HepG2 (cell line): ENCODE results near the gene ZNF506. TPM values are rescaled to one million over a fixed set of nuclear protein-coding genes. Genes with fewer than 3 reads are reported as not detected.

Source experiments
- GTF3A ChIP-seq: sonication (generic); formaldehyde crosslinking; conservative IDR thresholded peaks from 2 replicates; pipeline ENCODE4 v1.4.0; 2020; ENCODE audit warnings: mild to moderate bottlenecking, missing genetic modification reagents
- JARID2 ChIP-seq: sonication (generic); formaldehyde crosslinking; IDR thresholded peaks from 2 replicates; pipeline ENCODE4 v1.8.1; 2023; ENCODE audit warnings: missing genetic modification reagents, inconsistent platforms; ENCODE audit not compliant: insufficient replicate concordance
- KAT2B ChIP-seq: fragments of 150-350 bp; IDR thresholded peaks from 2 replicates; pipeline ENCODE4 v1.6.1; 2014; ENCODE audit warnings: low read depth, low read length, borderline replicate concordance
- KDM5A ChIP-seq: fragments of 200-600 bp; sonication (generic); IDR thresholded peaks from 2 replicates; pipeline ENCODE4 v1.7.0; 2018; ENCODE audit warnings: antibody characterized with exemption, mild to moderate bottlenecking, low read length, borderline replicate concordance
- KLF15 ChIP-seq: sonication (generic); formaldehyde crosslinking; IDR thresholded peaks from 2 replicates; pipeline ENCODE4 v1.8.1; 2023; ENCODE audit warnings: borderline replicate concordance, mild to moderate bottlenecking, inconsistent platforms, missing genetic modification reagents, mixed read lengths
- NFRKB ChIP-seq: fragments of 450-650 bp; IDR thresholded peaks from 2 replicates; pipeline ENCODE4 v1.6.1; 2017
- NKX3-1 ChIP-seq: sonication (generic); formaldehyde crosslinking; IDR thresholded peaks from 2 replicates; pipeline ENCODE4 v1.5.0; 2020; ENCODE audit warnings: missing genetic modification reagents
- PRMT3 ChIP-seq: sonication (generic); formaldehyde crosslinking; IDR thresholded peaks from 2 replicates; pipeline ENCODE4 v1.8.1; 2022; ENCODE audit warnings: low read depth, mild to moderate bottlenecking, moderate library complexity, missing genetic modification reagents, borderline replicate concordance
- RAD21 ChIP-seq: fragments of 450-650 bp; formaldehyde crosslinking; IDR thresholded peaks from 2 replicates; pipeline ENCODE4 v1.5.0; 2020; ENCODE audit warnings: mild to moderate bottlenecking
- RFXAP ChIP-seq: sonication (generic); formaldehyde crosslinking; IDR thresholded peaks from 2 replicates; pipeline ENCODE4 v1.4.0; 2020; ENCODE audit warnings: missing genetic modification reagents, borderline replicate concordance
- SAFB2 ChIP-seq: sonication (generic); formaldehyde crosslinking; IDR thresholded peaks from 2 replicates; pipeline ENCODE4 v1.5.1; 2020; ENCODE audit warnings: missing genetic modification reagents, low read depth, mild to moderate bottlenecking, borderline replicate concordance
- TFDP1 ChIP-seq: IDR thresholded peaks from 2 replicates; pipeline ENCODE4 v1.6.1; 2016; ENCODE audit warnings: missing compliant biosample characterization, missing genetic modification reagents, borderline replicate concordance
- ZBTB4 ChIP-seq: sonication (generic); formaldehyde crosslinking; IDR thresholded peaks from 2 replicates; pipeline ENCODE4 v1.4.0; 2020; ENCODE audit warnings: missing genetic modification reagents, mild to moderate bottlenecking, borderline replicate concordance
- ZEB1 ChIP-seq: IDR thresholded peaks from 2 replicates; pipeline ENCODE4 v1.6.1; 2012; ENCODE audit warnings: mild to moderate bottlenecking, low read depth, inconsistent platforms; ENCODE audit not compliant: insufficient replicate concordance
- ZKSCAN1 ChIP-seq: fragments of 150-350 bp; IDR thresholded peaks from 2 replicates; pipeline ENCODE4 v1.6.1; 2014; ENCODE audit warnings: low read length
- ZNF256 ChIP-seq: sonication (generic); formaldehyde crosslinking; conservative IDR thresholded peaks from 2 replicates; pipeline ENCODE4 v1.4.0; 2020; ENCODE audit warnings: missing genetic modification reagents
- ZNF30 ChIP-seq: sonication (generic); formaldehyde crosslinking; IDR thresholded peaks from 2 replicates; pipeline ENCODE4 v1.5.0; 2020; ENCODE audit warnings: mild to moderate bottlenecking, missing genetic modification reagents
- ZNF354B ChIP-seq: sonication (generic); formaldehyde crosslinking; IDR thresholded peaks from 2 replicates; pipeline ENCODE4 v1.8.0; 2022; ENCODE audit warnings: mild to moderate bottlenecking, missing genetic modification reagents
- ZNF503 ChIP-seq: sonication (generic); formaldehyde crosslinking; IDR thresholded peaks from 2 replicates; pipeline ENCODE4 v1.4.0; 2020; ENCODE audit warnings: missing genetic modification reagents
- ZNF7 ChIP-seq: IDR thresholded peaks from 2 replicates; pipeline ENCODE4 v1.6.1; 2016; ENCODE audit warnings: missing biosample characterization, missing genetic modification reagents
- ZSCAN5A ChIP-seq: sonication (generic); formaldehyde crosslinking; IDR thresholded peaks from 2 replicates; pipeline ENCODE4 v1.8.0; 2022; ENCODE audit warnings: mild to moderate bottlenecking, missing genetic modification reagents, borderline replicate concordance
- polyA plus RNA-seq, 8 experiments: library from polyadenylated mRNA; depleted of rRNA in 3 of 8; stranded (reverse) in 7 of 8; unstranded in 1 of 8; fragments of >200 nt; fragmentation: Illumina TruSeq in 4 of 8; extraction: Trizol in 4 of 8; gene quantifications; 2 replicates each; pipeline versions ENCODE4 v1.2.1 to v1.2.3, GENCODE V29; 2011 to 2016; ENCODE audit warnings: low read depth in 4 of 8, missing spikeins in 1 of 8, mixed read lengths in 1 of 8; ENCODE audit not compliant: insufficient read depth in 1 of 8
- total RNA-seq, 5 experiments: library from RNA; depleted of rRNA; stranded (reverse); fragments of >200 nt; fragmentation: Illumina TruSeq; extraction: Trizol; gene quantifications; 2 replicates each; pipeline ENCODE4 v1.2.3, GENCODE V29; 2016; ENCODE audit warnings: low read depth in 1 of 5

Gene ZNF506
- total and polyA plus RNA-seq, 2 of the 13 experiments (the other 11 are each of a cell fraction or from before 2014, with no cell fraction given): not detected

GRCh38 chr19:19865750-19866610, 44.4 kb upstream of the ZNF506 start, which contains the start of gene ZNF253 (continued):
- TF ChIP-seq ZNF354B (CRISPR knock-in tag) (no peak; the same call in 1 of the 2 replicates), GTF3A (no peak), ZNF256 (CRISPR knock-in tag) (no peak), PRMT3 (CRISPR knock-in tag) (no peak), RAD21 (CRISPR knock-in tag) (no peak; the same call in 1 of the 2 replicates), KDM5A (peak; percentile 38; the same call in 1 of the 2 replicates), ZSCAN5A (CRISPR knock-in tag) (no peak), ZEB1 (no peak), ZNF30 (CRISPR knock-in tag) (no peak), SAFB2 (CRISPR knock-in tag) (no peak; the same call in 1 of the 2 replicates), NKX3-1 (CRISPR knock-in tag) (no peak; the same call in 1 of the 2 replicates), ZBTB4 (no peak), KLF15 (no peak), JARID2 (CRISPR knock-in tag) (no peak), NFRKB (peak; percentile 47; the same call in 1 of the 2 replicates), TFDP1 (CRISPR knock-in tag) (peak; percentile 38; the same call in 1 of the 2 replicates), ZNF7 (CRISPR knock-in tag) (no peak), ZKSCAN1 (no peak), RFXAP (CRISPR knock-in tag) (peak; percentile 89), ZNF503 (CRISPR knock-in tag) (0 out of 2 replicates have a peak, but pooled peaks have one; percentile 49), KAT2B (no peak)
